Naive thymus-derived CD8-positive, alpha-beta T cell (primary cell): ENCODE measurements around the gene EEA1. TPM values are rescaled to one million over a fixed set of nuclear protein-coding genes. Genes with fewer than 3 reads are reported as not detected.
"Not testable (repeated sequence)": the region's sequence is repeated elsewhere in the genome, so short reads cannot be mapped to it uniquely, and the experiment has no call there.

Experiments used
- ATAC-seq, 2 donors: fragments of 150-1000 bp; cut with Tn5 transposase in 1 of 2; sonication (Bioruptor Pico), chemical (Tn5 transposase) in 1 of 2; 1 replicate in 1 of 2; 2 replicates in 1 of 2; pipeline ENCODE4 v1.10.0; 2021; ENCODE audit warnings: mild to moderate bottlenecking in 2 of 2, moderate library complexity in 2 of 2
- POLR2A ChIA-PET: fragments of 350-600 bp; sonication (Branson Sonifier 250); formaldehyde crosslinking; loops from one replicate; lab custom pipeline; 2021; ENCODE audit warnings: antibody characterized with exemption; lab: Charles Lee
- DNase-seq, 10 donors: peaks; one replicate each; pipeline versions ENCODE4 v3.0.0 to v3.0.0-alpha.2; 2020 to 2022
- H3K27ac Mint-ChIP-seq, 10 donors: one replicate each; pipeline ENCODE4 v1.8.0; 2020 to 2022; ENCODE audit warnings: mild to moderate bottlenecking in 10 of 10, mixed read lengths in 10 of 10, moderate library complexity in 4 of 10, inconsistent platforms in 1 of 10
- H3K27me3 Mint-ChIP-seq, 5 donors: one replicate each; pipeline ENCODE4 v1.8.0; 2021 to 2022; ENCODE audit warnings: mixed read lengths in 5 of 5
- H3K36me3 Mint-ChIP-seq, 3 donors: one replicate each; pipeline ENCODE4 v1.8.0; 2020 to 2022; ENCODE audit warnings: mixed read lengths in 3 of 3, mild to moderate bottlenecking in 2 of 3, inconsistent platforms in 1 of 3
- H3K4me1 Mint-ChIP-seq, 4 donors: one replicate each; pipeline ENCODE4 v1.8.0; 2021 to 2022; ENCODE audit warnings: mixed read lengths in 4 of 4
- H3K4me3 Mint-ChIP-seq, 10 donors: one replicate each; pipeline ENCODE4 v1.8.0; 2020 to 2022; ENCODE audit warnings: mild to moderate bottlenecking in 10 of 10, mixed read lengths in 10 of 10, moderate library complexity in 6 of 10, inconsistent platforms in 1 of 10
- H3K9me3 Mint-ChIP-seq, 9 donors: one replicate each; pipeline ENCODE4 v1.8.0; 2020 to 2022; ENCODE audit warnings: mixed read lengths in 9 of 9, mild to moderate bottlenecking in 3 of 9, inconsistent platforms in 1 of 9, moderate library complexity in 1 of 9
- polyA plus RNA-seq, 3 donors: library from polyadenylated mRNA; unstranded; fragments of 300-500 nt; fragmentation: Illumina TruSeq; gene quantifications; one replicate each; pipeline ENCODE4 v1.2.3, GENCODE V29; 2021
- total RNA-seq, 8 experiments: library from RNA in 2 of 8; stranded (reverse) in 2 of 8; gene quantifications; one replicate each; pipeline ENCODE4 v1.2.3 and lab custom pipeline; 2021 to 2026

Gene EEA1
- total and polyA plus RNA-seq, 5 experiments from 2014 or later, result 6.8 to 22.0 (median 13.3) TPM

GRCh38 chr12:92757597-92758121 lies 171.4 kb downstream of the EEA1 start:
- Mint-ChIP-seq H3K36me3 (no peaks in the 10 kb centered on the region), H3K4me1 (peaks cover 0 to 5% (median 2%) of the 10 kb centered on the region in 4 donors), H3K27ac (no peak overlapping the region), H3K9me3 (peaks cover 0 to 3% (median 0%) of the 10 kb centered on the region in 9 donors), H3K4me3 (no peak overlapping the region), H3K27me3 (peaks cover 2 to 36% (median 13%) of the 10 kb centered on the region in 5 donors)
- POLR2A ChIA-PET, result no interaction called here
- ATAC-seq (no peak), DNase-seq (no peak)

- DNase-seq (no peak), ATAC-seq (no peak)
- no peaks in the 10 kb centered on the region for H3K36me3 Mint-ChIP-seq
- H3K9me3 Mint-ChIP-seq, result peaks cover 0 to 3% (median 0%) of the 10 kb centered on the region in 9 donors
- POLR2A ChIA-PET, result no interaction called here
- peaks cover 0 to 5% (median 2%) of the 10 kb centered on the region in 4 donors for H3K4me1 Mint-ChIP-seq
- peaks cover 2 to 36% (median 10%) of the 10 kb centered on the region in 5 donors for H3K27me3 Mint-ChIP-seq
- no peak overlapping the region for H3K4me3 Mint-ChIP-seq
- H3K27ac Mint-ChIP-seq, result no peak overlapping the region
Measured at GRCh38 chr12:92756898-92757596, 172.0 kb downstream of the EEA1 start.

GRCh38 chr12:92753976-92754885 lies 174.9 kb downstream of the EEA1 start:
- H3K9me3 Mint-ChIP-seq, result peaks cover 0 to 3% (median 0%) of the 10 kb centered on the region in 9 donors
- peaks cover 0 to 5% (median 2%) of the 10 kb centered on the region in 4 donors for H3K4me1 Mint-ChIP-seq
- no peak overlapping the region for H3K4me3 Mint-ChIP-seq
- no peaks in the 10 kb centered on the region for H3K36me3 Mint-ChIP-seq
- peaks cover 0 to 32% (median 7%) of the 10 kb centered on the region in 5 donors for H3K27me3 Mint-ChIP-seq
- POLR2A ChIA-PET, result no interaction called here
- no peak overlapping the region for H3K27ac Mint-ChIP-seq
- DNase-seq, result no peak
- no peak for ATAC-seq

- ATAC-seq, H3K27ac Mint-ChIP-seq, H3K4me3 Mint-ChIP-seq, DNase-seq, H3K9me3 Mint-ChIP-seq, POLR2A ChIA-PET, H3K4me1 Mint-ChIP-seq, H3K36me3 Mint-ChIP-seq: not testable (repeated sequence)
- H3K27me3 Mint-ChIP-seq, result peaks cover 0 to 10% (median 0%) of the 10 kb centered on the region in 5 donors
Measured at GRCh38 chr12:92749691-92750090, 179.4 kb downstream of the EEA1 start.

- Mint-ChIP-seq H3K36me3 (no peaks in the 10 kb centered on the region), H3K27me3 (peaks cover 0 to 3% (median 0%) of the 10 kb centered on the region in 5 donors), H3K4me1 (peaks cover 0 to 7% (median 0%) of the 10 kb centered on the region in 4 donors), H3K9me3 (peaks cover 0 to 2% (median 0%) of the 10 kb centered on the region in 9 donors), H3K4me3 (no peak overlapping the region), H3K27ac (no peak overlapping the region)
- POLR2A ChIA-PET, result no interaction called here
- ATAC-seq (no peak), DNase-seq (no peak)
Measured at GRCh38 chr12:92747151-92747550, 181.9 kb downstream of the EEA1 start.

- Mint-ChIP-seq H3K9me3 (peaks cover 0 to 2% (median 0%) of the 10 kb centered on the region in 9 donors), H3K4me3 (no peak overlapping the region), H3K27ac (no peak overlapping the region), H3K36me3 (no peaks in the 10 kb centered on the region), H3K4me1 (peaks cover 0 to 7% (median 0%) of the 10 kb centered on the region in 4 donors), H3K27me3 (peaks cover 0 to 3% (median 2%) of the 10 kb centered on the region in 5 donors)
- ATAC-seq, result no peak
- no peak for DNase-seq
- POLR2A ChIA-PET, result no interaction called here
Measured at GRCh38 chr12:92745856-92746550, 183.1 kb downstream of the EEA1 start.

- peaks cover 0 to 3% (median 2%) of the 10 kb centered on the region in 5 donors for H3K27me3 Mint-ChIP-seq
- no peak for DNase-seq
- no peak overlapping the region for H3K27ac Mint-ChIP-seq
- POLR2A ChIA-PET, result interaction anchor here (0.7 kb wide), 1 partner anchor 10 kb away, joined by 6 read pairs; no protein-coding TSS in a partner anchor
- H3K4me3 Mint-ChIP-seq, result no peak overlapping the region
- ATAC-seq, result no peak
- H3K9me3 Mint-ChIP-seq, result peaks cover 0 to 2% (median 0%) of the 10 kb centered on the region in 9 donors
- H3K4me1 Mint-ChIP-seq, result peaks cover 0 to 7% (median 0%) of the 10 kb centered on the region in 4 donors
- H3K36me3 Mint-ChIP-seq, result no peaks in the 10 kb centered on the region
Measured at GRCh38 chr12:92743026-92743425, 186.1 kb downstream of the EEA1 start.

GRCh38 chr12:92740411-92740810 lies 188.7 kb downstream of the EEA1 start:
- DNase-seq (no peak), ATAC-seq (no peak)
- Mint-ChIP-seq H3K36me3 (no peaks in the 10 kb centered on the region), H3K9me3 (peaks cover 0 to 2% (median 0%) of the 10 kb centered on the region in 9 donors), H3K4me3 (no peak overlapping the region), H3K4me1 (peaks cover 0 to 9% (median 8%) of the 10 kb centered on the region in 4 donors), H3K27ac (no peak overlapping the region), H3K27me3 (peaks cover 0 to 3% (median 0%) of the 10 kb centered on the region in 5 donors)
- POLR2A ChIA-PET, result no interaction called here

GRCh38 chr12:92739113-92739512 lies 190.0 kb downstream of the EEA1 start:
- Mint-ChIP-seq H3K9me3 (peaks cover 0 to 2% (median 0%) of the 10 kb centered on the region in 9 donors), H3K4me1 (peaks cover 0 to 9% (median 8%) of the 10 kb centered on the region in 4 donors), H3K36me3 (no peaks in the 10 kb centered on the region), H3K4me3 (no peak overlapping the region), H3K27ac (no peak overlapping the region), H3K27me3 (peaks cover 0 to 3% (median 0%) of the 10 kb centered on the region in 5 donors)
- ATAC-seq (no peak), DNase-seq (no peak)
- POLR2A ChIA-PET, result no interaction called here

GRCh38 chr12:92737855-92738850 lies 190.9 kb downstream of the EEA1 start:
- DNase-seq (no peak), ATAC-seq (no peak)
- Mint-ChIP-seq H3K4me1 (peaks cover 0 to 9% (median 8%) of the 10 kb centered on the region in 4 donors), H3K27me3 (peaks cover 0 to 5% (median 0%) of the 10 kb centered on the region in 5 donors), H3K27ac (peak overlapping the region in 1 of 10 donors; percentile 84), H3K4me3 (no peak overlapping the region), H3K9me3 (peaks cover 0 to 2% (median 0%) of the 10 kb centered on the region in 9 donors), H3K36me3 (no peaks in the 10 kb centered on the region)
- POLR2A ChIA-PET, result no interaction called here

- Mint-ChIP-seq H3K36me3 (no peaks in the 10 kb centered on the region), H3K27ac (peak overlapping the region; percentile 18 to 87 (median 57)), H3K27me3 (peaks cover 0 to 5% (median 0%) of the 10 kb centered on the region in 5 donors), H3K4me3 (peak overlapping the region in 3 of 10 donors; percentile 38 to 71 (median 60)), H3K4me1 (peaks cover 0 to 9% (median 7%) of the 10 kb centered on the region in 4 donors), H3K9me3 (peaks cover 0 to 2% (median 0%) of the 10 kb centered on the region in 9 donors)
- DNase-seq, result peak in 1 of 10 donors; percentile 3
- ATAC-seq, result no peak
- POLR2A ChIA-PET, result no interaction called here
Measured at GRCh38 chr12:92736605-92737004, 192.5 kb downstream of the EEA1 start.
